ENCODE data around the gene LRIT3. TPM values are rescaled to one million over a fixed set of nuclear protein-coding genes. Genes with fewer than 3 reads are reported as not detected.
A peak's percentile ranks its signal among the peaks of the same experiment; 100 is the strongest.

LRIT3 gene
- total and polyA plus RNA-seq, 2 of the 8 experiments (the other 6 are each of a cell fraction or from before 2014, with no cell fraction given) = 0.11 TPM; not detected in 1

- no peak for TF ChIP-seq CBX5 (IDR thresholded peaks at IDR 0.05; ENCODE audit: low read depth, low read length)
- TF ChIP-seq SIN3A (conservative IDR thresholded peaks at IDR 0.05 in 1 of 2, IDR thresholded peaks at IDR 0.05 in 1 of 2; ENCODE audit: low read depth in 1 of 2, low read length in 2 of 2) = peak; percentile 52 to 91; a peak in 1 of 4 replicates
- TF ChIP-seq PHF8 (conservative IDR thresholded peaks at IDR 0.05; ENCODE audit: low read depth, low read length) = peak; percentile 76
- TF ChIP-seq BACH1 (IDR thresholded peaks at IDR 0.05; ENCODE audit: low read length) = no peak
- TF ChIP-seq GABPA (IDR thresholded peaks at IDR 0.05; ENCODE audit: borderline replicate concordance, insufficient read depth, low read length) = peak; percentile 39; the same call in 1 of the 2 replicates
- no peak for TF ChIP-seq RFX5 (IDR thresholded peaks at IDR 0.05; ENCODE audit: borderline replicate concordance, low read depth, low read length)
- TF ChIP-seq YY1 (IDR thresholded peaks at IDR 0.05; ENCODE audit: low read depth, low read length) = 0 out of 2 replicates have a peak, but pooled peaks have one; percentile 41
- peak; percentile 78 for TF ChIP-seq TBP (IDR thresholded peaks at IDR 0.05; ENCODE audit: low read depth, low read length)
- peak; percentile 86; the same call in 1 of the 2 replicates for TF ChIP-seq TAF1 (IDR thresholded peaks at IDR 0.05; ENCODE audit: low read depth, low read length)
- TF ChIP-seq USF2 (IDR thresholded peaks at IDR 0.05; ENCODE audit: low read length) = peak; percentile 33; the same call in 1 of the 2 replicates
- TF ChIP-seq EZH2 (IDR thresholded peaks at IDR 0.05; ENCODE audit: low read depth, low read length, severe bottlenecking) = no peak
- peak; percentile 4; the same call in 1 of the 2 replicates for TF ChIP-seq EGR1 (IDR thresholded peaks at IDR 0.05; ENCODE audit: borderline replicate concordance, low read depth, low read length)
- 0 out of 2 replicates have a peak, but pooled peaks have one; percentile 29 for TF ChIP-seq SP1 (IDR thresholded peaks at IDR 0.05; ENCODE audit: low read depth, low read length)
- no peak for TF ChIP-seq SIX5 (IDR thresholded peaks at IDR 0.05; ENCODE audit: low read depth, low read length)
- 0 out of 2 replicates have a peak, but pooled peaks have one; percentile 31 for TF ChIP-seq TEAD4 (IDR thresholded peaks at IDR 0.05; ENCODE audit: low read depth, low read length)
- TF ChIP-seq POLR2A (IDR thresholded peaks at IDR 0.05; ENCODE audit: control extremely low read depth in 1 of 2, low read depth in 2 of 2, low read length in 2 of 2) = peak in 1 of 2 experiments; percentile 41; a peak in 2 of 3 replicates
- TF ChIP-seq KDM4A (IDR thresholded peaks at IDR 0.05; ENCODE audit: low read depth, low read length, severe bottlenecking) = peak; percentile 81
- TF ChIP-seq HDAC2 (IDR thresholded peaks at IDR 0.05; ENCODE audit: borderline replicate concordance in 1 of 2, low read depth in 2 of 2, low read length in 2 of 2) = peak in 1 of 2 experiments; percentile 60; a peak in 2 of 4 replicates
- TF ChIP-seq KDM5A (IDR thresholded peaks at IDR 0.05; ENCODE audit: low read length) = peak; percentile 71
- peak; percentile 45; the same call in 1 of the 2 replicates for TF ChIP-seq SP4 (IDR thresholded peaks at IDR 0.05; ENCODE audit: low read length)
- peak; percentile 84 for TF ChIP-seq POLR2AphosphoS5 (IDR thresholded peaks at IDR 0.05; ENCODE audit: low read depth, low read length)
- no peak for TF ChIP-seq ZNF274 (IDR thresholded peaks at IDR 0.05; ENCODE audit: borderline replicate concordance, extremely low read depth, low read length)
Observed at GRCh38 chr4:109815151-109816081, 32.5 kb upstream of the LRIT3 start, which contains the start of gene GAR1 (continued).

Measured in H1 (cell line).